Measurements from ENCODE around the gene GHR.

DNA sequence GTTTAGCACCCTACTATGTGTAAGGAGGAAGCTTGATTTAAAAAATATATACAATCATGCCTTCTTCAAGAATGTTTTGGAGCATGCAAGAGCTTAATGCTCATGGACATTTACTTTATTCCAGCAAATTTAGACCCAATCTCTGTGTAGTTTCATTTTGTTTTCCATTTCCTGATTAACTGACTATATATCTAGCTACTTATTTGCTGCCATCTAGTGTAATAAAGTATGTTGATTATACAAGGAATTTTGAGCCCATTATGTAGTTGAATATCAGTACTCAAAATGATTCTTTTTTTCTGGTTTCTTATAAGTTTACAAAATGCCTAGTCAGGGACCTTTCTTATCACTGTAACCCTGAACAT is 233.4 kb downstream of the GHR start:
- TF ChIP-seq CTCF (optimal IDR thresholded peaks at IDR 0.05 in 1 of 3, IDR thresholded peaks at IDR 0.05 in 1 of 3, conservative IDR thresholded peaks at IDR 0.05 in 1 of 3; ENCODE audit: extremely low read depth in 1 of 3, insufficient read depth in 2 of 3, low read length in 3 of 3) (peak in 1 of 3 experiments; percentile 33), EZH2 (IDR thresholded peaks at IDR 0.05; ENCODE audit: low read length) (no peak)
